Tibial nerve (tissue), 4 donors: ENCODE data around the gene SCGB1C2. TPM values are rescaled to one million over a fixed set of nuclear protein-coding genes. Genes with fewer than 3 reads are reported as not detected.

Experiments used
- DNase-seq, 2 donors: peaks; one replicate each; pipeline ENCODE4 v3.0.0-alpha.2; 2019; ENCODE audit warnings: low spot score in 2 of 2
- H3K27ac ChIP-seq, 4 donors: fragments of 200-600 bp; sonication (generic) in 3 of 4; one replicate each; pipeline ENCODE4 v1.5.1; 2017 to 2019; ENCODE audit warnings: mild to moderate bottlenecking in 1 of 4
- H3K27me3 ChIP-seq, 2 donors: fragments of 200-600 bp; sonication (generic) in 1 of 2; one replicate each; pipeline versions ENCODE4 v1.5.1 to v1.6.0; 2017 to 2019
- H3K36me3 ChIP-seq, 3 donors: fragments of 200-600 bp; sonication (generic); one replicate each; pipeline ENCODE4 v1.5.1; 2018 to 2019
- H3K4me1 ChIP-seq, 4 donors: fragments of 200-600 bp; sonication (generic) in 3 of 4; one replicate each; pipeline ENCODE4 v1.5.1; 2017 to 2019
- H3K4me3 ChIP-seq, 4 donors: fragments of 200-600 bp; sonication (generic) in 3 of 4; one replicate each; pipeline ENCODE4 v1.5.1; 2017 to 2019; ENCODE audit warnings: mild to moderate bottlenecking in 1 of 4, moderate library complexity in 1 of 4
- H3K9me3 ChIP-seq, 4 donors: fragments of 200-600 bp; sonication (generic) in 3 of 4; one replicate each; pipeline ENCODE4 v1.5.1; 2017 to 2019
- EP300 ChIP-seq, 2 donors: sonication (generic); formaldehyde crosslinking; IDR thresholded peaks; one replicate each; pipeline ENCODE4 v1.6.1; 2017; ENCODE audit warnings: antibody characterized with exemption in 2 of 2, mild to moderate bottlenecking in 1 of 2
- POLR2A ChIP-seq, 2 donors: fragments of 450-650 bp; IDR thresholded peaks; one replicate each; pipeline ENCODE4 v1.6.1; 2017; ENCODE audit warnings: antibody characterized with exemption in 2 of 2, mild to moderate bottlenecking in 2 of 2, moderate library complexity in 2 of 2
- WGBS, 2 donors: methylation state at CpG; one replicate each; pipeline ENCODE4 v1.1.5; 2018; 5-methylcytosine and 5-hydroxymethylcytosine counted together
- total RNA-seq, 4 donors: library from RNA; depleted of rRNA; stranded (reverse); fragments of >200 nt; gene quantifications; one replicate each; pipeline ENCODE4 v1.1.0, GENCODE V29; 2016
- TF ChIP-seq, protein P1 (sequence below), 5 experiments: fragments of 200-600 bp in 3 of 5; fragments of 450-650 bp in 2 of 5; sonication (generic) in 3 of 5; IDR thresholded peaks; one replicate each; pipeline ENCODE4 v1.5.1; 2016 to 2019; ENCODE audit warnings: antibody characterized with exemption in 5 of 5, mild to moderate bottlenecking in 3 of 5, moderate library complexity in 2 of 5

SCGB1C2 gene
- total RNA-seq, 4 donors from 2014 or later, result not detected

DNA sequence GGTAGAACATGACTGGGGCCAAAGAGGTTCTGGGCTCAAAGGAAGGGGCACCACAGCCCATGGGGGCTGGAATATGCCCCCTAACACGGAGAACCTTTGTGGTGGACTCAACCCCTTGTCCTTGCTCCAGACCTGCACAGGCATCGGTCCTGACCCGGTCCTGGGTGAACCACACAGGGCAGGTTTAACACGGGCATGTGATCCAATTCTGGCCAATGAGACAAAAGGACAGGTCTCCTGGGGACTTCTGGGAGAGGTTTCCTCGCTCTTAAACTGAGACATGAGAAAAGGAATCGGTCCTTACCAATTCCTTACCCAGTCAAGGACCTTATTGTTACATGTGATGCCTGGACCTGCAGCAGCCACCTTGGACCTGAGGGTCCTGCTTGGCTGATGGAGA is 40.4 kb downstream of the SCGB1C2 start:
- TF ChIP-seq POLR2A (IDR thresholded peaks at IDR 0.05) (no peak), EP300 (IDR thresholded peaks at IDR 0.05) (no peak)
- TF ChIP-seq, protein P1, sequence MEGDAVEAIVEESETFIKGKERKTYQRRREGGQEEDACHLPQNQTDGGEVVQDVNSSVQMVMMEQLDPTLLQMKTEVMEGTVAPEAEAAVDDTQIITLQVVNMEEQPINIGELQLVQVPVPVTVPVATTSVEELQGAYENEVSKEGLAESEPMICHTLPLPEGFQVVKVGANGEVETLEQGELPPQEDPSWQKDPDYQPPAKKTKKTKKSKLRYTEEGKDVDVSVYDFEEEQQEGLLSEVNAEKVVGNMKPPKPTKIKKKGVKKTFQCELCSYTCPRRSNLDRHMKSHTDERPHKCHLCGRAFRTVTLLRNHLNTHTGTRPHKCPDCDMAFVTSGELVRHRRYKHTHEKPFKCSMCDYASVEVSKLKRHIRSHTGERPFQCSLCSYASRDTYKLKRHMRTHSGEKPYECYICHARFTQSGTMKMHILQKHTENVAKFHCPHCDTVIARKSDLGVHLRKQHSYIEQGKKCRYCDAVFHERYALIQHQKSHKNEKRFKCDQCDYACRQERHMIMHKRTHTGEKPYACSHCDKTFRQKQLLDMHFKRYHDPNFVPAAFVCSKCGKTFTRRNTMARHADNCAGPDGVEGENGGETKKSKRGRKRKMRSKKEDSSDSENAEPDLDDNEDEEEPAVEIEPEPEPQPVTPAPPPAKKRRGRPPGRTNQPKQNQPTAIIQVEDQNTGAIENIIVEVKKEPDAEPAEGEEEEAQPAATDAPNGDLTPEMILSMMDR (IDR thresholded peaks at IDR 0.05), result no peak
- Histone ChIP-seq H3K36me3 (no peaks in the 10 kb centered on the region), H3K27me3 (peaks cover 0 to 45% of the 10 kb centered on the region in 2 donors), H3K4me1 (peaks cover 0 to 34% (median 0%) of the 10 kb centered on the region in 4 donors), H3K9me3 (no peaks in the 10 kb centered on the region), H3K27ac (no peak overlapping the region), H3K4me3 (no peak overlapping the region)
- no peak for DNase-seq
- 80 to 91% methylated on average over 6 of the region's 6 CpGs for WGBS, 2 donors

DNA sequence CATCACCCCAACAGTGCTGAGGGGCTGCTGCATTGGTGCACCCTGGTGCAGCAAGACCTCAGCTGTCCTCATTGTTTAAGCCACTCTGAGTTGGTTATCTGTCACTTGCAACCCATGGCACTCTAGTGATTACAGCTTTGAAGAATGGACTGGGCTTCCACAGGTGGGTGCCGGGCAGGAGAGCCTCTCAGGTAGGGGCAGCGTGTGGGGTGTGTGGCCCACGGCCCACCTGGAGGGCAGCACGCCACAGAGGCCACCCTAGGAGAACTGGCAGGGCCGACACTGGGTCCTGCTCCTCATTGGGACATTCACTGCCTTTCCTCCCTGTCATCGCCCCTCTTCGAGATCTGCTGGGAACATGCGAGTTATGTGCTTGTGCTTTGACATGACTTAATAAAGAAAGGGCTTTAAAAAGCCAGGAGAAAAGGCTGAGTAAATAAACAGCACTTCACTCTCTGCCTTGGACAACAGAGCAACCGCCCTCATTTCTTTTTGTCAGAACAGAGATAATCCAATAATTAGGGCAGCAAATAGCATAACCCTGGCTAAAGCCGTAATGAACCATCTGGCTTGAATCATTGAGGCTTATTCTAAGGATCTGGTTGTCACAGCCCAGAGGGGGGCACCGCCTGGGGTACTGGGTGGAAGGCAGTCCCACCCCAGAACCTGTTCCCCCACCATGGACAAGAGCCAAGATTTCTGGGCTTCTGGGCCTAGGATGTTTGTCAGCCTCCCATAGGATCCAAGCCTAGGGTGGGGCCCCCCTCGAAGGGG is 41.1 kb downstream of the SCGB1C2 start:
- whole genome bisulfite sequencing, 2 donors, result 72 to 78% methylated on average over 11 to 12 of the region's 12 CpGs
- Histone ChIP-seq H3K9me3 (no peaks in the 10 kb centered on the region), H3K27ac (peak overlapping the region in 1 of 4 donors; percentile 18), H3K27me3 (peaks cover 0 to 52% of the 10 kb centered on the region in 2 donors), H3K4me1 (peaks cover 0 to 34% (median 0%) of the 10 kb centered on the region in 4 donors), H3K4me3 (peak overlapping the region in 1 of 4 donors; percentile 52), H3K36me3 (no peaks in the 10 kb centered on the region)
- no peak for TF ChIP-seq POLR2A (IDR thresholded peaks at IDR 0.05)
- no peak for TF ChIP-seq EP300 (IDR thresholded peaks at IDR 0.05)
- TF ChIP-seq, protein P1 (IDR thresholded peaks at IDR 0.05), result no peak
- no peak for DNase-seq

DNA sequence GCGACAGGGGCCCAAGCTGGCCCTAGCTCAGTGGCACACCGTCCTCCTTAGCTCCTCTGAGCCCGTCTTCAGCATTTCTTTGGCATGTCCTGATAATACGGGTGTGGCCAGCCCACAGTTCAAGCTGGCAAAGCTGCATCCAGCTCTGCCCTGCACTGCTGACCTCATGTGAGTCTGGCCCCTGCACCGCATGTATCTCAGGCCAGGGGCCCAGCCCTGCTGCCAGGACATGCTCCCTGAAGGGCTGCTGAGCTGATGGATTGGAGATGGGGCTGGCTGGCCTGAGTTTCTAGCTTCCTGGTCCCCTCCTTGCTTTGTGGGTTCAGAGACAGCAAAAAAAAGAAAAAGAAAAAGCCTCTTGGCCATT is 41.7 kb downstream of the SCGB1C2 start:
- Histone ChIP-seq H3K4me3 (peak overlapping the region in 1 of 4 donors; percentile 52), H3K27me3 (peaks cover 0 to 53% of the 10 kb centered on the region in 2 donors), H3K36me3 (no peaks in the 10 kb centered on the region), H3K4me1 (peaks cover 0 to 34% (median 0%) of the 10 kb centered on the region in 4 donors), H3K9me3 (no peaks in the 10 kb centered on the region), H3K27ac (peak overlapping the region in 1 of 4 donors; percentile 73)
- no peak for DNase-seq
- 38 to 46% methylated on average over 3 to 4 of the region's 5 CpGs for WGBS, 2 donors
- TF ChIP-seq POLR2A (IDR thresholded peaks at IDR 0.05) (no peak), EP300 (IDR thresholded peaks at IDR 0.05) (no peak)
- TF ChIP-seq, protein P1 (IDR thresholded peaks at IDR 0.05), result no peak

DNA sequence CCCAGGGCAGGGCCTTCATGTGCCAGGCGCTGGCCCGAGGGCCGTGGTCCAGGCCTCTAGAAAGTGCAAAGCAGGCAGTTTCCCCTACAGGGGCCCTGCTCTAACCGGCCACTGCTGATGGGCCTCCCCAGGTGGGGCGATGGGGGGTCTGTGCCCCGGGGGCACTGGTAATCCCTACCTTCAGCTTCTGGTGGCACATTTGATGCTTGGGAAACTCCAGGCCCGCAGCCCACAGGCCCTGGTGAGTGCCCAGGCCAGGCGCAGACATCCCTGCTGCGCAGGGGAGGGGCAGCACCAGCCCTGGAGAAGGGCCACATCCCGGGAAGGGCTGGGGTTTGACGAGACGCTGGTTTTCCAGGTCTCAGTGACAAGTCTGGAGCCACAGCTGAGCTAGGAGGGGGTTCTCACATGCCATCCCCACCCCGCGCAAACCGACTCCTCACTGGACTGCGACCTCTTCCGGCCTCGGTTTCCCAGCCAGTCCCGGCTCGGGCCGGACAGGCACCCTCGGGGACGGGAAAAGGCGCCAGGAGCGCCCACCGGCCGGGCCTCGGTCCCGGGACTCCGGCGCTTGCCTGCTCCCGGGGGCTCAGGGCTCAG is 42.5 kb downstream of the SCGB1C2 start:
- DNase-seq, result no peak
- Histone ChIP-seq H3K9me3 (no peaks in the 10 kb centered on the region), H3K4me3 (peak overlapping the region; percentile 17 to 52 (median 22)), H3K27me3 (peaks cover 0 to 59% of the 10 kb centered on the region in 2 donors), H3K4me1 (peaks cover 0 to 34% (median 0%) of the 10 kb centered on the region in 4 donors), H3K27ac (peak overlapping the region in 2 of 4 donors; percentile 30 to 73), H3K36me3 (no peaks in the 10 kb centered on the region)
- no peak for TF ChIP-seq POLR2A (IDR thresholded peaks at IDR 0.05)
- TF ChIP-seq, protein P1 (IDR thresholded peaks at IDR 0.05), result no peak
- no peak for TF ChIP-seq EP300 (IDR thresholded peaks at IDR 0.05)
- WGBS, 2 donors, result 9 to 14% methylated on average over 7 to 22 of the region's 32 CpGs
